ENCODE measurements around the gene IL31.

IL31 gene

GRCh38 chr12:122174155-122174845 is at the start of gene IL31:
IL31 (minus strand) TSS chr12:122174221; CDS start chr12:122174172, 49 bp downstream.
- TF ChIP-seq, protein P1, sequence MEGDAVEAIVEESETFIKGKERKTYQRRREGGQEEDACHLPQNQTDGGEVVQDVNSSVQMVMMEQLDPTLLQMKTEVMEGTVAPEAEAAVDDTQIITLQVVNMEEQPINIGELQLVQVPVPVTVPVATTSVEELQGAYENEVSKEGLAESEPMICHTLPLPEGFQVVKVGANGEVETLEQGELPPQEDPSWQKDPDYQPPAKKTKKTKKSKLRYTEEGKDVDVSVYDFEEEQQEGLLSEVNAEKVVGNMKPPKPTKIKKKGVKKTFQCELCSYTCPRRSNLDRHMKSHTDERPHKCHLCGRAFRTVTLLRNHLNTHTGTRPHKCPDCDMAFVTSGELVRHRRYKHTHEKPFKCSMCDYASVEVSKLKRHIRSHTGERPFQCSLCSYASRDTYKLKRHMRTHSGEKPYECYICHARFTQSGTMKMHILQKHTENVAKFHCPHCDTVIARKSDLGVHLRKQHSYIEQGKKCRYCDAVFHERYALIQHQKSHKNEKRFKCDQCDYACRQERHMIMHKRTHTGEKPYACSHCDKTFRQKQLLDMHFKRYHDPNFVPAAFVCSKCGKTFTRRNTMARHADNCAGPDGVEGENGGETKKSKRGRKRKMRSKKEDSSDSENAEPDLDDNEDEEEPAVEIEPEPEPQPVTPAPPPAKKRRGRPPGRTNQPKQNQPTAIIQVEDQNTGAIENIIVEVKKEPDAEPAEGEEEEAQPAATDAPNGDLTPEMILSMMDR (conservative IDR thresholded peaks at IDR 0.05; ENCODE audit: low read depth, low read length), result no peak
- DNase-seq (ENCODE audit: low read depth), result no peak
- no peak within 1 kb of the TSS for H3K4me3 ChIP-seq (ENCODE audit: low read length)

- TF ChIP-seq, protein P1 (conservative IDR thresholded peaks at IDR 0.05; ENCODE audit: low read depth, low read length), result no peak
- DNase-seq (ENCODE audit: low read depth), result no peak
Observed at GRCh38 chr12:122216445-122216844, 42.4 kb upstream of the IL31 start.

DNA sequence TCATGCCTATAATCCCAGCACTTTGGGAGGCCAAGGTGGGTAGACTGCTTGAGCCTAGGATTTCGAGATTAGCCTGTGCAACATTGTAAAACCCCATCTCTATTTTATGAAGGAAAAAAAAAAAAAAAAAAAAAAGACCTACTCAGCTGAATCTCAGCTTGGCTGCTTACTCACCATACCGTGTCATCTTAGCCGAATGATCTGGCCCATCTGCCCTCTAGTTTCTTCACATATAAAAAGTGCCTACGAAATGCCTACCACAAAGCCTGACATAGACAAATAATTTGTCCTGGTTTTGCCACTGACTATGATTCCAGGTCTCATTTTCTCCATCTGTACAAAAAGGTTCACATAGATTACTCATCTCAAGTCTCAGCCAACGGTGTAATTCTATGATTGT is 41.8 kb upstream of the IL31 start:
- no peak for DNase-seq (ENCODE audit: low read depth)
- TF ChIP-seq, protein P1 (conservative IDR thresholded peaks at IDR 0.05; ENCODE audit: low read depth, low read length), result no peak
- no peak overlapping the region for H3K4me3 ChIP-seq (ENCODE audit: low read length)

More at GRCh38 chr12:122216445-122216844, 42.4 kb upstream of the IL31 start:
- no peak overlapping the region for H3K4me3 ChIP-seq (ENCODE audit: low read length)

DNA sequence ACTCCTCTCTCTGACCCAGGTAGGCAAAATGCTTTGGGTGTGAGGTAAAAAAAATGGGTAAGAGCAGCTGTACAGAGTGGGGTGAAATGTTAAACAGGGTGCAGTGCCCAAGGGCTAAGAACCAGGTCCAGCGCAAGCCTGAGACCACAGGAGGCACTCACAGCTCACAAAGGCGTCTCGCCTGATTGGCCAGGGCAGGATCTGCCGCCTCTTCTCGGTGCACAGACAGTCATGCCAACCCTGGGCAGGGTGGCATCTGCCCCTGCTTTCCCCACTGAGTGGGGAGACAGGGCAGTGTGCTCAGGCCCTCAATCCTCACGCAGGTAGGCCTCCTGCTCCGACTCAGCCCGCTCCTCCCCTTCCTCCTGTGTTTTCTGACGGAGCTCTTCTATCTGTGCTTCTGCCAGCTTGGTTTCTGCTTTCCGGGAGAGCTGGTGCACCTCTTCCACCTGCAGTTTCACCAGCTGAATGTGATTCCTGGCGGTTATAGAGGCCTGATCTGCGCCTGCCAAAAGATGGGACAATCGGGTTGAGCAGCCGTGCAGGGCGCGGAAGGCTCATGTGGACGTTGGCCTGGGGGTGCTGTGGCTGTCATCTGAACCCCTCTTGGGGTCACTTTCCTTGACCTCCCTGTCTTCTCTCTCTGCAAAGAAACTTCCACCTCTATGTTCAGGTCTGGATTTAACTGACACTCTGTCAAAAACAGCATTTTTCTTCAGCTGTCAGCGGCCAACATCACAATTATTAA is 34.2 kb upstream of the IL31 start:
- TF ChIP-seq, protein P1 (conservative IDR thresholded peaks at IDR 0.05; ENCODE audit: low read depth, low read length), result no peak
- DNase-seq (ENCODE audit: low read depth), result no peak

DNA sequence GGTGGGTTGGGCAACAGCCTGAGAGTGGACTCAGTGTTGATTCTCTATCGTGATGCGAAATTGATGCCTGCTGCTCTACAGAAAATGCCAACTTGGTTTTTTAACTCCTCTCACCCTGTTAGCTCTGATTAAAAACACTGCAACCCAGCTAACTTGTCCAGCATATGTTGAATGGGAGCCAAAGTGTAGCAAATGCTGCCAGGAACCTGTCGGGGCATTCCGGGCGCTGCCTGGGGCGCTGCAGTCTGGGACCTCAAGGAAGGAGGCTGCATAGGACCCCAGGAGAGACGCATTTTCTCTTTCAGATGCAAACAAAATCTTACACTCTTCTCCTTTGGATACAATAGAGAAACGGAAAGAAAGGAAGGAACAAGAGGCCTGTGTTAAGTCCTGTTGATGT is 33.4 kb upstream of the IL31 start:
- TF ChIP-seq, protein P1 (conservative IDR thresholded peaks at IDR 0.05; ENCODE audit: low read depth, low read length), result no peak
- no peak overlapping the region for H3K4me3 ChIP-seq (ENCODE audit: low read length)
- no peak for DNase-seq (ENCODE audit: low read depth)

More for the DNA sequence above, 34.2 kb upstream of the IL31 start:
- no peak overlapping the region for H3K4me3 ChIP-seq (ENCODE audit: low read length)

GRCh38 chr12:122206976-122207375 is 33.0 kb upstream of the IL31 start:
- TF ChIP-seq, protein P1 (conservative IDR thresholded peaks at IDR 0.05; ENCODE audit: low read depth, low read length), result no peak
- DNase-seq (ENCODE audit: low read depth), result no peak
- H3K4me3 ChIP-seq (ENCODE audit: low read length), result no peak overlapping the region
